HepG2 (cell line): ENCODE results near the gene PIAS3. TPM values are rescaled to one million over a fixed set of nuclear protein-coding genes. Genes with fewer than 3 reads are reported as not detected.

Experiments
- CENPX ChIP-seq: sonication (generic); formaldehyde crosslinking; IDR thresholded peaks from 2 replicates; pipeline ENCODE4 v1.9.0; 2021; ENCODE audit warnings: mild to moderate bottlenecking, missing genetic modification reagents, moderate library complexity
- ETS1 ChIP-seq: sonication (generic); formaldehyde crosslinking; IDR thresholded peaks from 2 replicates; pipeline ENCODE4 v1.4.0; 2020; ENCODE audit warnings: missing genetic modification reagents
- FUBP1 ChIP-seq: sonication (generic); formaldehyde crosslinking; IDR thresholded peaks from 2 replicates; pipeline ENCODE4 v1.5.1; 2020; ENCODE audit warnings: missing genetic modification reagents, mild to moderate bottlenecking, borderline replicate concordance
- NR2F2 ChIP-seq: IDR thresholded peaks from 2 replicates; pipeline ENCODE4 v1.6.1; 2012; ENCODE audit warnings: low read depth, inconsistent platforms, borderline replicate concordance
- PAF1 ChIP-seq: IDR thresholded peaks from 2 replicates; pipeline ENCODE4 v1.6.1; 2016; ENCODE audit warnings: missing genetic modification reagents, missing compliant biosample characterization
- PHF21A ChIP-seq: sonication (generic); formaldehyde crosslinking; IDR thresholded peaks from 2 replicates; pipeline ENCODE4 v1.5.0; 2020; ENCODE audit warnings: mild to moderate bottlenecking, missing genetic modification reagents
- RARG ChIP-seq: sonication (generic); formaldehyde crosslinking; IDR thresholded peaks from 2 replicates; pipeline ENCODE4 v1.4.0; 2020; ENCODE audit warnings: low read depth, mild to moderate bottlenecking, missing genetic modification reagents
- RNF2 ChIP-seq: fragments of 450-650 bp; conservative IDR thresholded peaks from 2 replicates; pipeline ENCODE4 v1.6.1; 2016; ENCODE audit warnings: low read depth
- SMARCC2 ChIP-seq: fragments of 450-650 bp; IDR thresholded peaks from 2 replicates; pipeline ENCODE4 v1.6.1; 2017; ENCODE audit warnings: antibody characterized with exemption, mild to moderate bottlenecking
- SNRNP70 ChIP-seq: fragments of 200-400 bp; formaldehyde crosslinking; IDR thresholded peaks from 2 replicates; pipeline ENCODE4 v1.6.1; 2017; ENCODE audit warnings: mild to moderate bottlenecking, low read depth, low read length, moderate library complexity
- ZBTB33 ChIP-seq: sonication (generic); formaldehyde crosslinking; IDR thresholded peaks from 2 replicates; pipeline ENCODE4 v1.4.0; 2020; ENCODE audit warnings: missing genetic modification reagents
- ZNF205 ChIP-seq: IDR thresholded peaks from 2 replicates; pipeline ENCODE4 v1.6.1; 2018; ENCODE audit warnings: missing biosample characterization, missing genetic modification reagents
- ZNF251 ChIP-seq: sonication (generic); formaldehyde crosslinking; IDR thresholded peaks from 2 replicates; pipeline ENCODE4 v1.9.0; 2021; ENCODE audit warnings: mild to moderate bottlenecking, missing genetic modification reagents
- ZNF546 ChIP-seq: sonication (generic); formaldehyde crosslinking; conservative IDR thresholded peaks from 2 replicates; pipeline ENCODE4 v1.8.1; 2023; ENCODE audit warnings: mild to moderate bottlenecking, missing genetic modification reagents
- ZNF597 ChIP-seq: sonication (generic); formaldehyde crosslinking; IDR thresholded peaks from 2 replicates; pipeline ENCODE4 v1.5.0; 2020; ENCODE audit warnings: missing genetic modification reagents
- ZNF629 ChIP-seq: sonication (generic); formaldehyde crosslinking; conservative IDR thresholded peaks from 2 replicates; pipeline ENCODE4 v1.5.0; 2020; ENCODE audit warnings: missing genetic modification reagents
- polyA plus RNA-seq, 8 experiments: library from polyadenylated mRNA; depleted of rRNA in 3 of 8; stranded (reverse) in 7 of 8; unstranded in 1 of 8; fragments of >200 nt; fragmentation: Illumina TruSeq in 4 of 8; extraction: Trizol in 4 of 8; gene quantifications; 2 replicates each; pipeline versions ENCODE4 v1.2.1 to v1.2.3, GENCODE V29; 2011 to 2016; ENCODE audit warnings: low read depth in 4 of 8, missing spikeins in 1 of 8, mixed read lengths in 1 of 8; ENCODE audit not compliant: insufficient read depth in 1 of 8
- total RNA-seq, 5 experiments: library from RNA; depleted of rRNA; stranded (reverse); fragments of >200 nt; fragmentation: Illumina TruSeq; extraction: Trizol; gene quantifications; 2 replicates each; pipeline ENCODE4 v1.2.3, GENCODE V29; 2016; ENCODE audit warnings: low read depth in 1 of 5
- TF ChIP-seq, protein P1 (sequence below): sonication (generic); formaldehyde crosslinking; IDR thresholded peaks from 2 replicates; pipeline ENCODE4 v1.4.0; 2020; ENCODE audit warnings: missing genetic modification reagents, low read depth, mild to moderate bottlenecking, borderline replicate concordance
- TF ChIP-seq, protein P2 (sequence below): sonication (generic); formaldehyde crosslinking; IDR thresholded peaks from 2 replicates; pipeline ENCODE4 v1.4.0; 2020; ENCODE audit warnings: missing genetic modification reagents, borderline replicate concordance
- TF ChIP-seq, protein P3 (sequence below): sonication (generic); formaldehyde crosslinking; IDR thresholded peaks from 2 replicates; pipeline ENCODE4 v1.4.0; 2020; ENCODE audit warnings: mild to moderate bottlenecking, missing genetic modification reagents

PIAS3 gene
- total and polyA plus RNA-seq, 2 of the 13 experiments (the other 11 are each of a cell fraction or from before 2014, with no cell fraction given), result 3.7 to 8.0 TPM

- TF ChIP-seq, protein P1, sequence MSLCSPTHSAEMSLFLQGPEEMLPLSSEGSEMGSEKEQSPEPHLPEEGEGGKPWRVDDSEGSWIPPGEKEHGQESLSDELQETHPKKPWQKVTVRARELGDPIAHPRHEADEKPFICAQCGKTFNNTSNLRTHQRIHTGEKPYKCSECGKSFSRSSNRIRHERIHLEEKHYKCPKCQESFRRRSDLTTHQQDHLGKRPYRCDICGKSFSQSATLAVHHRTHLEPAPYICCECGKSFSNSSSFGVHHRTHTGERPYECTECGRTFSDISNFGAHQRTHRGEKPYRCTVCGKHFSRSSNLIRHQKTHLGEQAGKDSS (CRISPR knock-in tag), result peak; percentile 50; the same call in 1 of the 2 replicates
- TF ChIP-seq RNF2 (no peak; the same call in 1 of the 2 replicates), ZNF546 (CRISPR knock-in tag) (no peak), ZNF251 (CRISPR knock-in tag) (no peak), ZBTB33 (CRISPR knock-in tag) (no peak), ZNF597 (CRISPR knock-in tag) (no peak), ZNF205 (CRISPR knock-in tag) (peak; percentile 72), NR2F2 (peak; percentile 55; the same call in 1 of the 2 replicates), RARG (CRISPR knock-in tag) (no peak), SMARCC2 (no peak), ETS1 (CRISPR knock-in tag) (no peak), CENPX (CRISPR knock-in tag) (no peak), PAF1 (CRISPR knock-in tag) (no peak), ZNF629 (CRISPR knock-in tag) (no peak), PHF21A (CRISPR knock-in tag) (peak; percentile 31; the same call in 1 of the 2 replicates), FUBP1 (CRISPR knock-in tag) (no peak), SNRNP70 (no peak)
- TF ChIP-seq, protein P2, sequence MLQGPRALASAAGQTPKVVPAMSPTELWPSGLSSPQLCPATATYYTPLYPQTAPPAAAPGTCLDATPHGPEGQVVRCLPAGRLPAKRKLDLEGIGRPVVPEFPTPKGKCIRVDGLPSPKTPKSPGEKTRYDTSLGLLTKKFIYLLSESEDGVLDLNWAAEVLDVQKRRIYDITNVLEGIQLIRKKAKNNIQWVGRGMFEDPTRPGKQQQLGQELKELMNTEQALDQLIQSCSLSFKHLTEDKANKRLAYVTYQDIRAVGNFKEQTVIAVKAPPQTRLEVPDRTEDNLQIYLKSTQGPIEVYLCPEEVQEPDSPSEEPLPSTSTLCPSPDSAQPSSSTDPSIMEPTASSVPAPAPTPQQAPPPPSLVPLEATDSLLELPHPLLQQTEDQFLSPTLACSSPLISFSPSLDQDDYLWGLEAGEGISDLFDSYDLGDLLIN (CRISPR knock-in tag), result peak; percentile 88; the same call in 1 of the 2 replicates
- TF ChIP-seq, protein P3, sequence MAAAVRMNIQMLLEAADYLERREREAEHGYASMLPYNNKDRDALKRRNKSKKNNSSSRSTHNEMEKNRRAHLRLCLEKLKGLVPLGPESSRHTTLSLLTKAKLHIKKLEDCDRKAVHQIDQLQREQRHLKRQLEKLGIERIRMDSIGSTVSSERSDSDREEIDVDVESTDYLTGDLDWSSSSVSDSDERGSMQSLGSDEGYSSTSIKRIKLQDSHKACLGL (CRISPR knock-in tag), result peak; percentile 56; the same call in 1 of the 2 replicates
Observed at GRCh38 chr1:145823565-145824498, 35.0 kb downstream of the PIAS3 start, which contains the start of the genes POLR3C and RNF115 (continued).
